Measurements from ENCODE around the gene NOL4L.
A peak's percentile ranks its signal among the peaks of the same experiment; 100 is the strongest.

GRCh38 chr20:32513031-32513866 is 71.9 kb downstream of the NOL4L start:
- TF ChIP-seq CTCF (IDR thresholded peaks at IDR 0.05; ENCODE audit: insufficient read depth, low read length) (no peak), POLR2AphosphoS5 (IDR thresholded peaks at IDR 0.05; ENCODE audit: low read depth) (0 out of 2 replicates have a peak, but pooled peaks have one; percentile 24), REST (IDR thresholded peaks at IDR 0.05; ENCODE audit: insufficient replicate concordance, low read depth) (no peak), SPI1 (IDR thresholded peaks at IDR 0.05; ENCODE audit: borderline replicate concordance, low read depth) (no peak)

All from HL-60 (cell line).